T-helper 1 cell (primary cell): ENCODE data around the gene SULT4A1.

Experiments used
- DNase-seq, 5 donors: peaks; one replicate each; pipeline ENCODE4 v3.0.0-alpha.2; 2012 to 2020

Gene SULT4A1

DNA sequence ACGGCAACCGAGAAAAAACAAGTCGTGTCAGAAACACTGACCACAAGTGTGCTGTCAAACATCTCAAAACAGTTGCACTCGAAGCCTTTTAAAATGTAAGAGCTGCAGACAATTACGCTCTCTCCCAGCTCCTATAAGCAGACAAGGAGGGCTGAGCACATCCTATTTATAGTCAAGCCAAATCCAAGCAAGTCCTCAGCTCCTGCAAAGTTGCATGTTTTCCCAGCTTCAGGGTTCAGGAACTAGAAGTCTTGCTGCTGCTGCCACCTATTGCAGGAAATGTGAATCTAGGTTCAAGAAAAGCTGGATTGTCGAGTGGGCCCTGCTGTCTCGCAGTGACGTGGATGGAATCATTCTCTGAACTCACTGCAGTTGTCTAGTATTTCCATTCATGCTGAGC, 65.7 kb downstream of the SULT4A1 start:
- DNase-seq: no peak

DNA sequence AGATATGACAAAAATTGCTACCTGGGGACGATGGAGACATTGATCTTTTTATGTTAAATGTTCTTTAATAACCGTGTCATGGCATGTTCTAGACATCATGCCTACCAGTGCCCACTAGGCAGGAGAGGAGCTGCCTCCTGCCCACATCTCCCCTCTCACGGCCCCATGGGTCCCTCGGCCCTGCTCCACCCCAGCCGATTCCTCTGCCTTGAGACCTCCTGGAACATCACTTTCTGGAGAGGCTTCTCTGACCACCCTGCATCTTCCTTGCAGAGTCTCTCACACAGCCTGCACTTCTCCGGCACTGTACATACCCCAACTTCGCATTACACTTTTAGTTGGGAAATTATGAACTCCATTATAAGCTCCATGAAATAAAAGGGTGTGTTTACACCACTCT, 67.0 kb downstream of the SULT4A1 start:
- no peak for DNase-seq

DNA sequence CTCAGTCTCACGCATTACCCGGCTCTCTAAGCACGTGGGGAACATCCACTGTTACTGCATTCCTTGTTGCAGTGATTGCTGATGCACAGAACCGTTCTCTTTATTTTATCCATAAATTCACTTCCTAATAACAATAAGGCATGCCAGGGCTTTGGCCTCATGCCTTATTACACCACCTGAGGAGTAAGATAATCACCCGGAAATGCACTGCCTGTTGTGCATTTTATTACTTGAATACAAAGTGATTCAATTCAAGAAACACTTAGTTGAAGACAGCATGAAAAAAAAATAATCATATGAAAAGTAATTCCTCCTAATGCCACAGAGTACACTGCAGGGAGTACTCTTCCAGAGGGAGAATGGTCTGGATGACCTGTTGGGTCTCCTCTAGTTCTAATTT, 69.4 kb downstream of the SULT4A1 start:
- no peak for DNase-seq

DNA sequence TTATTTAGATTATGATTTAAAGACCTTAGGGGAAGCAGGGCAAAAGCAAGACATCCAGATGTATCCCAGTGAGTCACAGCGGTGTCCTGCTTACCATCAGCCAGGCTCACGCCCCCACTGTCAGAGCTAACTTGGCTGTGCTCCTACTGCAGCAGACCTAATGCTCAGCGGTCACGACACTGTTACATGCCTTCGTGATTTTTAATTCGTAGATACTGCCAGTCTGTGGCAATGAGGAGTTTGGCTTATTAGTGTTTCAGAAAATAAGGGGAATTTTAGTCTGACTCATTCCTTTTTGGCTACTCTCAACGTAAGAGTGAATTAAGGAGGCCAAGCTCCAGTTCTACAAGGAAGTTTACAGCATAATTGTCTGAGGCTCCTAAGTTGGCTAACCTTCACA, 72.9 kb downstream of the SULT4A1 start:
- DNase-seq: no peak

DNA sequence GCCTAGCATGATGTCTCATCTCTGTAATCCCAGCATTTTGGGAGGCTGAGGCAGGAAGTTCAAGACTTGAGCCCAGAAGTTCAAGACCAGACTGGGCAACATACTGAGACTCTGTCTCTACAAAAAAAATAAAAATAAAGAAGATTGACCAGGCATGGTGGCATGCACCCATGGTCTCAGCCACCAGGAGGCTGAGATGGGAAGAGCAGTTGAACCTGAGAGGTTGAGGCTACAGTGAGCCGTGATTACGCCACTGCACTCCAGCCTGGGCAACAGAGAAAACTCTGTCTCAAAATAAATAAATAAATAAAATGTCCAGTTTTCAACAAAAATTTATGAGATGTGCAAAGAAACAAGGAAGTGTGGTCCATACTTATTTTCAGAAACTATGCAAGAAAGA, 78.5 kb downstream of the SULT4A1 start:
- no peak for DNase-seq

DNA sequence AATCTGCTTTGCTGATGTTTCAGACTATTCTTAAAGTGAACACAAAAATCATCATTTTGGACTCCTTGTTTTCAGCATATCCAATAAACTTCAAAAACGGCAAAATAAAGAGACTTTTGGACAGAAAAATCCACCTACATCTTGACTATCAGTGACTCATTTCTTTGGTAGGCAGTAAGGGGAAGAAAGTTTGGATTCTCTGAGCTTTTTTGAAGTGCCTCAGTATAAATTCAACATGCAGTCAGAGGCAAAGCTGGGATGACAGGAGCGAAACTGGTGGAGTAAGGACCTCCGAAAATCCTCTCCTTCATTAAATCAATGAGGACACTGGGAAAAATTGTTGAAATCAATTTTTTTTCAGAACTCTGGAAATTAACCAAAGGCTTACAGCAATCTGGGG, 79.9 kb downstream of the SULT4A1 start:
- DNase-seq: no peak

DNA sequence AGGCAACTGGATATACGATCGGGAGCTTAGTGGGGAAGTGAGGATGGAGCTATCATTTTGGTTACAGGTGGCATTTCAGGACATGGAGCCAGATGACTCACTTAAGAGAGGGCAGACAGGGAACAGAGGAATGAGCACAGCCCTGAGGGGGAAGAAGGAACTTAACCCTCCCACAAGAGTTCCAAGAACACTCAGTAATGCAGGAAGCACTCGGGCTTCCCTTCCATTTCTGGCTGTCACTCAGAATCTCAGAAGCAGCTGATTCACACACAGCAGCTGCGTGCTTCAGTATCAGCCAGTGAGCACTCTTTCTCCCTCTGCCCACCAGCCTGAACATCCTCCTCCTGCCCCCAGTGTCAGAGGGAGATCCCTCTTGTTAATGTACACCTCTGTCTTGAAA, 85.0 kb downstream of the SULT4A1 start:
- no peak for DNase-seq

DNA sequence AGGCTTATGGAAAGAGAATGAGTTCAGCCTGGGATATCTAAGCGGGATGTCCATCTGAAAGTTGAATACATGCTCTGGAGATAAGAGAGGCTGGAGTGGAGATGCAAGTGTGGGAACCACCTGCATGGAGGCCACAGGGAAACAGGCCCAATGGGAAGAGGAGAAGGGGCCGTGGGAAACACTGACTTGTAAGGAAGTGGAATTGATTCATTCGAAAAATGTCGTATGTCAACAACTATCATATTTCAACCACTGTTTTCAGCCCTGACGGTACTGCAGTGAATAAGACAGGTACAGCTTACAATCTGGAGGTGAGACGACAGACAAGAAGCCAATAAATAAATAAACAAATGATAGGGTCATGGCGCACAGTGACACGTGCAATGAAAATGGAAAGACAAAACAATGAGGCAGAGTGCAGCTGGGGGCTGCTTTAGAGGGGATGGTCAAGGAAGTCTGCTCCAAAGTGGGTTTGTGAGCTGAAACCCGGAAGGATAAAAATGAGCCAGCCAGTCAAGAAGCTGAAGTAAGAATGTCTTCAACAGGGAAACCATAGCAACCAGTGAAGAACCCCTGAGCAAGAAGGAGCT, 86.1 kb downstream of the SULT4A1 start:
- DNase-seq: no peak
